HuH-7 (cell line): ENCODE measurements around the gene COX15.
"Not testable (repeated sequence)": the region's sequence is repeated elsewhere in the genome, so short reads cannot be mapped to it uniquely, and the experiment has no call there.

ENCODE experiments used
- DNase-seq: peaks from one replicate; pipeline ENCODE4 v3.0.0; 2011; ENCODE audit warnings: low spot score

Gene COX15

GRCh38 chr10:99732033-99732842 is at the start of gene COX15, which contains the start of gene CUTC:
TSS of gene COX15 (minus strand) at chr10:99732127. CDS start at chr10:99732049, 78 bp downstream.
TSS of gene CUTC (plus strand) at chr10:99732234. CDS start at chr10:99732349, 115 bp downstream.
- DNase-seq = peak; percentile 90

GRCh38 chr10:99779335-99779734 is 47.4 kb upstream of the COX15 start:
- DNase-seq = no peak

GRCh38 chr10:99777918-99778714 is 46.2 kb upstream of the COX15 start:
- DNase-seq = no peak

- DNase-seq = no peak
Measured at GRCh38 chr10:99775850-99776249, 43.9 kb upstream of the COX15 start.

GRCh38 chr10:99770408-99771045 is 38.6 kb upstream of the COX15 start:
- peak; percentile 11 for DNase-seq

GRCh38 chr10:99769706-99770105 is 37.8 kb upstream of the COX15 start:
- DNase-seq = no peak

GRCh38 chr10:99768556-99768955 is 36.6 kb upstream of the COX15 start:
- no peak for DNase-seq

GRCh38 chr10:99767901-99768300 is 36.0 kb upstream of the COX15 start:
- no peak for DNase-seq

GRCh38 chr10:99766302-99766681 is 34.4 kb upstream of the COX15 start:
- no peak for DNase-seq

- DNase-seq = no peak
Measured at GRCh38 chr10:99765672-99766301, 33.9 kb upstream of the COX15 start.

GRCh38 chr10:99761365-99761764 is 29.4 kb upstream of the COX15 start:
- no peak for DNase-seq

- DNase-seq = no peak
Measured at GRCh38 chr10:99760321-99760720, 28.4 kb upstream of the COX15 start.

- no peak for DNase-seq
Measured at GRCh38 chr10:99758211-99758891, 26.4 kb upstream of the COX15 start.

GRCh38 chr10:99756159-99756558 is 24.2 kb upstream of the COX15 start:
- DNase-seq = no peak

- no peak for DNase-seq
Measured at GRCh38 chr10:99754670-99755069, 22.7 kb upstream of the COX15 start.

GRCh38 chr10:99750641-99751040 is 18.7 kb upstream of the COX15 start:
- no peak for DNase-seq

- DNase-seq = no peak
Measured at GRCh38 chr10:99748823-99749451, 17.0 kb upstream of the COX15 start.

- not testable (repeated sequence) for DNase-seq
Measured at GRCh38 chr10:99746166-99746565, 14.2 kb upstream of the COX15 start.

GRCh38 chr10:99743841-99744240 is 11.9 kb upstream of the COX15 start:
- DNase-seq = no peak

- no peak for DNase-seq
Measured at GRCh38 chr10:99742701-99743100, 10.8 kb upstream of the COX15 start.

- no peak for DNase-seq
Measured at GRCh38 chr10:99742254-99742653, 10.3 kb upstream of the COX15 start.
